Dedifferentiated amniotic fluid mesenchymal stem cell (primary cell): Measurements from ENCODE around the gene CORO7.
"Not testable (repeated sequence)": the region's sequence is repeated elsewhere in the genome, so short reads cannot be mapped to it uniquely, and the experiment has no call there.

ENCODE experiments used
- DNase-seq: peaks from one replicate; pipeline ENCODE4 v3.0.0-alpha.2; 2016; ENCODE audit errors: extremely low spot score

The CORO7 gene

GRCh38 chr16:4402439-4403132, 13.8 kb downstream of the CORO7 start:
- peak; percentile 57 for DNase-seq

GRCh38 chr16:4401510-4401909, 14.9 kb downstream of the CORO7 start:
- no peak for DNase-seq

GRCh38 chr16:4401094-4401501, 15.3 kb downstream of the CORO7 start:
- DNase-seq: no peak

GRCh38 chr16:4399001-4399730, 17.2 kb downstream of the CORO7 start:
- DNase-seq: no peak

- no peak for DNase-seq
Observed at GRCh38 chr16:4395055-4395726, 21.2 kb downstream of the CORO7 start.

GRCh38 chr16:4393850-4394249, 22.5 kb downstream of the CORO7 start:
- DNase-seq: not testable (repeated sequence)

GRCh38 chr16:4393240-4393600, 23.2 kb downstream of the CORO7 start:
- DNase-seq: no peak

GRCh38 chr16:4392382-4393239, 23.8 kb downstream of the CORO7 start:
- DNase-seq: no peak

GRCh38 chr16:4391631-4392381, 24.6 kb downstream of the CORO7 start:
- DNase-seq: no peak

GRCh38 chr16:4390266-4391260, 25.8 kb downstream of the CORO7 start:
- DNase-seq: no peak

- no peak for DNase-seq
Observed at GRCh38 chr16:4389051-4389955, 27.1 kb downstream of the CORO7 start.

- no peak for DNase-seq
Observed at GRCh38 chr16:4388271-4389021, 27.9 kb downstream of the CORO7 start.

GRCh38 chr16:4387781-4388180, 28.6 kb downstream of the CORO7 start:
- no peak for DNase-seq

- DNase-seq: no peak
Observed at GRCh38 chr16:4386951-4387565, 29.3 kb downstream of the CORO7 start.

GRCh38 chr16:4386451-4386805, 30.0 kb downstream of the CORO7 start:
- DNase-seq: no peak

GRCh38 chr16:4385789-4386450, 30.5 kb downstream of the CORO7 start:
- no peak for DNase-seq

GRCh38 chr16:4385066-4385788, 31.2 kb downstream of the CORO7 start:
- no peak for DNase-seq
